CD8-positive, alpha-beta memory T cell (primary cell): ENCODE data around the gene PCED1A. TPM values are rescaled to one million over a fixed set of nuclear protein-coding genes. Genes with fewer than 3 reads are reported as not detected.

ENCODE experiments used
- CTCF ChIA-PET: fragments of 350-600 bp; sonication (Branson Sonifier 250); formaldehyde crosslinking; loops from one replicate; lab custom pipeline; 2021; ENCODE audit warnings: antibody characterized with exemption; lab: Charles Lee
- POLR2A ChIA-PET: fragments of 350-600 bp; sonication (Branson Sonifier 250); formaldehyde crosslinking; loops from one replicate; lab custom pipeline; 2021; ENCODE audit warnings: antibody characterized with exemption; lab: Charles Lee
- DNase-seq, 5 donors: peaks; one replicate each; pipeline versions ENCODE4 v3.0.0 to v3.0.0-alpha.2; 2020 to 2022; ENCODE audit warnings: mixed read lengths in 1 of 5
- H3K27ac ChIP-seq: one replicate; pipeline ENCODE4 v1.7.0; 2013; ENCODE audit warnings: low read depth, mild to moderate bottlenecking, low read length, moderate library complexity
- H3K27me3 ChIP-seq: 2 replicates; pipeline ENCODE4 v1.7.0; 2013; ENCODE audit warnings: low read length, mild to moderate bottlenecking; ENCODE audit not compliant: insufficient read depth, poor library complexity, severe bottlenecking
- H3K36me3 ChIP-seq: 2 replicates; pipeline ENCODE4 v1.7.0; 2013; ENCODE audit warnings: mild to moderate bottlenecking, low read length, moderate library complexity; ENCODE audit not compliant: insufficient read depth
- H3K4me1 ChIP-seq: 2 replicates; pipeline ENCODE4 v1.7.0; 2013; ENCODE audit warnings: mild to moderate bottlenecking, low read length, moderate library complexity; ENCODE audit not compliant: insufficient read depth
- H3K4me3 ChIP-seq: 2 replicates; pipeline ENCODE4 v1.7.0; 2013; ENCODE audit warnings: mild to moderate bottlenecking, low read length
- H3K9me3 ChIP-seq: 2 replicates; pipeline ENCODE4 v1.7.0; 2013; ENCODE audit warnings: mild to moderate bottlenecking, low read length
- H3K27ac Mint-ChIP-seq, 8 donors: one replicate each; pipeline ENCODE4 v1.8.0; 2020 to 2021; ENCODE audit warnings: mixed read lengths in 8 of 8, mild to moderate bottlenecking in 6 of 8, inconsistent platforms in 3 of 8, moderate library complexity in 3 of 8
- H3K27me3 Mint-ChIP-seq, 2 donors: one replicate each; pipeline ENCODE4 v1.8.0; 2020 to 2021; ENCODE audit warnings: mixed read lengths in 2 of 2, mild to moderate bottlenecking in 1 of 2, moderate library complexity in 1 of 2
- H3K36me3 Mint-ChIP-seq, 3 donors: one replicate each; pipeline ENCODE4 v1.8.0; 2020 to 2021; ENCODE audit warnings: mixed read lengths in 3 of 3, inconsistent platforms in 1 of 3, mild to moderate bottlenecking in 1 of 3
- H3K4me1 Mint-ChIP-seq, 3 donors: one replicate each; pipeline ENCODE4 v1.8.0; 2020 to 2021; ENCODE audit warnings: mixed read lengths in 3 of 3, inconsistent platforms in 1 of 3, mild to moderate bottlenecking in 1 of 3
- H3K4me3 Mint-ChIP-seq, 7 donors: one replicate each; pipeline ENCODE4 v1.8.0; 2020 to 2021; ENCODE audit warnings: mixed read lengths in 7 of 7, mild to moderate bottlenecking in 6 of 7, moderate library complexity in 4 of 7, inconsistent platforms in 2 of 7
- H3K9me3 Mint-ChIP-seq, 5 donors: one replicate each; pipeline ENCODE4 v1.8.0; 2020 to 2022; ENCODE audit warnings: mixed read lengths in 5 of 5, mild to moderate bottlenecking in 3 of 5, moderate library complexity in 2 of 5, inconsistent platforms in 1 of 5
- polyA plus RNA-seq: library from polyadenylated mRNA; unstranded; fragments of 300-500 nt; fragmentation: Illumina TruSeq; gene quantifications from one replicate; pipeline ENCODE4 v1.2.3, GENCODE V29; 2021
- total RNA-seq, 2 experiments: library from RNA; stranded (reverse); gene quantifications; one replicate each; pipeline ENCODE4 v1.2.3, GENCODE V29; 2021

Gene PCED1A
- total and polyA plus RNA-seq, 3 experiments from 2014 or later: 20.2 to 34.0 (median 30.8) TPM

DNA sequence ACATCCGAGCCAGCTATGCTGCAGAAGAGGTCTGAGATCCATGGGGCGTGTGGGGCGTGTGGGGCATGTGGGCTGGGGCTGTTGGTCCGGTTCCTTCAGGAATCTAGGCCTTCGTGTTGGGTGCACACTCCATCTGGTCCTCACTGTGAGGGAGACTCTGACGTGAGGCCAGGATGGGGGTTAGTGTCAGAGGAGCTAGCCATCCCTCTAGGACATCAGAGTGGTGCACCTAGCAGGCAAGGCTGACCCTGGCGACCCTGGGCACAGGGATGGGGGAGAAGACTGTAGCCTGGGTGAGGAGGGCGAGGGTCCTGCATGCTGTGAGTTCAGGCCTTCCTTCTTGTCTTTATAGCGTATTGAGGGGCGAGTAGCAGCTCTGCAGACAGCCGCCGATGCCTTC is 24.2 kb upstream of the PCED1A start:
- CTCF ChIA-PET: interaction anchor here (0.8 to 1.5 kb wide), 4 partner anchors 9 to 189 kb away, joined by 3 to 6 read pairs (median 4); no protein-coding TSS in a partner anchor
- Mint-ChIP-seq H3K4me3 (no peak overlapping the region), H3K4me1 (peaks cover 26 to 37% (median 35%) of the 10 kb centered on the region in 3 donors), H3K36me3 (peaks cover 6 to 44% (median 8%) of the 10 kb centered on the region in 3 donors), H3K9me3 (no peaks in the 10 kb centered on the region), H3K27me3 (no peaks in the 10 kb centered on the region), H3K27ac (peak overlapping the region in 2 of 8 donors; percentile 32 to 88)
- POLR2A ChIA-PET: no interaction called here
- no peaks in the 10 kb centered on the region for H3K27me3 ChIP-seq
- H3K4me1 ChIP-seq: peaks cover 25% of the 10 kb centered on the region
- no peaks in the 10 kb centered on the region for H3K9me3 ChIP-seq
- no peak overlapping the region for H3K4me3 ChIP-seq
- peaks cover 12% of the 10 kb centered on the region for H3K36me3 ChIP-seq
- H3K27ac ChIP-seq: no peak overlapping the region
- DNase-seq: no peak

DNA sequence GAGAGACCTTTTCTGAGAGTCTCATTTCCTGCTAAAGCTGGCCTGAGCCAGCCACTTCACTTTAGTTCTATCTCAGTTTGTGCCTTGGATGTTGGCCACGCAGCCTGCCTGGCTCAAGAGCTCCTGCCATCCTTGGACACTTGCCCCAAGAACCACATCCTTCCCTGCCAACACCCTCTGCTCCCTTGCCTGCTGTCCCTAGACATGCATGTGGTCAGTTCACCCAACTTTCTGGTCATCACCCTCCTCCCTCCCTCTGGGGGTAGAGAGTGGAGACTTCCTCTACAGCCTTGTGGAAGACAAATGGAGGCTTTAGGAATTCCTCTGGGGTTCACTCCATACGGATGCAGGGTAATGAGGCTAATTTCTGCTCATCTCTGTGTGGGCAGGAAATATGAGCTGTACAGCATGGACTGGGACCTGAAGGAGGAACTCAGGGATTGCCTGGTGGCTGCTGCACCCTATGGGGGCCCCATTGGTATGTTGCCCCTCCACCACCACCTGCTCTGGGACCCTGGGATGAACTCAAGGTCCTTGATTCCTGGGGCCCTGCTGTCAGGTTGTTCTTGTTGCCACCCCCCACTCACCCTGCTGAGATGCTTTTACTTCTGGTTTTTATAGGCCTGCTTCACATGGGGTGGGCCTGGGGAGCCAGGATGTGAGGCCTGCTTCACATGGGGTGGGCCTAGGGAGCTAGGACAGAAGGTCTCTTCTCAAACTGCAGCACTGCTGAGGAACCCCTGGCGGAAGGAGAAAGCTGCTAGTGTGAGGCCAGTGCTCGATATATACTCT is 19.1 kb upstream of the PCED1A start:
- no peak overlapping the region for H3K4me3 Mint-ChIP-seq
- Histone ChIP-seq H3K4me3 (no peak overlapping the region), H3K4me1 (no peaks in the 10 kb centered on the region), H3K27ac (no peak overlapping the region), H3K36me3 (peaks cover 12% of the 10 kb centered on the region), H3K9me3 (no peaks in the 10 kb centered on the region), H3K27me3 (no peaks in the 10 kb centered on the region)
- H3K27ac Mint-ChIP-seq: peak overlapping the region in 4 of 8 donors; percentile 13 to 93 (median 42)
- H3K9me3 Mint-ChIP-seq: no peaks in the 10 kb centered on the region
- H3K27me3 Mint-ChIP-seq: no peaks in the 10 kb centered on the region
- H3K36me3 Mint-ChIP-seq: peaks cover under 1 to 32% (median 6%) of the 10 kb centered on the region in 3 donors
- DNase-seq: no peak
- CTCF ChIA-PET: interaction anchor here (1.4 kb wide), 2 partner anchors 13 to 107 kb away, joined by 3 to 6 read pairs; partner anchors contain the start of gene PTPRA
- peaks cover 0 to 4% (median 2%) of the 10 kb centered on the region in 3 donors for H3K4me1 Mint-ChIP-seq
- POLR2A ChIA-PET: interaction anchor here (0.9 kb wide), 1 partner anchor 14 kb away, joined by 3 read pairs; the partner anchor contains the start of gene PTPRA

DNA sequence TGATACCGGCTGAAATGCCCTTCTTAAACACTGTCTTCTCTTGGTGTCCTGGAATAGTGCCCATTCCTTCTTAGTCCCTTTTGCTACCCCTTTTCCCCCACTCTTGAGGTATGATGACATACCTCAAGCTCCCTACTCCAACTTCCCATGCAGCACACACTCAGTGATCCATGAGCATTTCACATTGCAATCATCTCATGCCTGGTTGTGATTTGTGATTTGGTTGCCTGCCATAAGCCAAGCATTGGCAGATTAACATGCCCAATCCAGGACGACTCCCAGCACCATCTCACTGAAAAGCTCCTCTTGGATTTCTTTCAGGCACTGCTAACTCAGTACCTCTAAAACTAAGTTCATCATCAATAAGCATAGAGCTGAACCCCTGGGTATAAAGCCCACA is 18.1 kb upstream of the PCED1A start:
- no peak for DNase-seq
- Histone ChIP-seq H3K4me3 (no peak overlapping the region), H3K36me3 (peaks cover 12% of the 10 kb centered on the region), H3K27me3 (no peaks in the 10 kb centered on the region), H3K9me3 (no peaks in the 10 kb centered on the region), H3K27ac (no peak overlapping the region), H3K4me1 (no peaks in the 10 kb centered on the region)
- Mint-ChIP-seq H3K9me3 (no peaks in the 10 kb centered on the region), H3K27me3 (no peaks in the 10 kb centered on the region), H3K36me3 (peaks cover 0 to 24% (median 6%) of the 10 kb centered on the region in 3 donors), H3K4me3 (no peak overlapping the region), H3K27ac (peak overlapping the region in 2 of 8 donors; percentile 13 to 55), H3K4me1 (peaks cover 2 to 6% (median 6%) of the 10 kb centered on the region in 3 donors)
- ChIA-PET CTCF (interaction anchor here (1.4 kb wide), 2 partner anchors 14 to 107 kb away, joined by 3 to 6 read pairs; partner anchors contain the start of gene PTPRA), POLR2A (no interaction called here)

DNA sequence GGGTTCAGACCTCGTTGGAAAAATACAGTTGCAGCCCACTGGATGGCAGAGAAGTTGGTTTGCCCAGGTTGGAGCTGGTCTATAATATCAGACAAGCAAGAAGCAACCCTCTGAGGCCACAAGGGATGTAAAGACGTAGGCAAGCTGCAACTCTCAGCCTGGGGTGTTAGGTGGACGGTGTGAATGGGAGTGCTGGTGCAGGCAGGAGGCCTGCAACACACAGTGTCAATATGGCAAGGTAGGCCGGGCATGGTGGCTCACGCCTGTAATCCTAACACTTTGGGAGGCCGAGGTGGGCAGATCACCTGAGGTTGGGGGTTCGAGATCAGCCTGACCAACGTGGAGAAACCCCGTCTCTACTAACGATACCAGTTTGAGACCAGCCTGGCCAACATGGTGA is 10.6 kb upstream of the PCED1A start:
- H3K4me1 Mint-ChIP-seq: peaks cover 26 to 42% (median 27%) of the 10 kb centered on the region in 3 donors
- no peak for DNase-seq
- Histone ChIP-seq H3K4me3 (no peak overlapping the region), H3K27ac (no peak overlapping the region), H3K27me3 (no peaks in the 10 kb centered on the region), H3K4me1 (peaks cover 16% of the 10 kb centered on the region), H3K36me3 (no peaks in the 10 kb centered on the region), H3K9me3 (no peaks in the 10 kb centered on the region)
- peak overlapping the region in 6 of 8 donors; percentile 38 to 92 (median 79) for H3K27ac Mint-ChIP-seq
- ChIA-PET POLR2A (no interaction called here), CTCF (interaction anchor here (1.2 to 2.4 kb wide), 6 partner anchors 11 to 110 kb away, joined by 3 to 9 read pairs (median 4); partner anchors contain the start of genes PCED1A and VPS16)
- H3K9me3 Mint-ChIP-seq: no peaks in the 10 kb centered on the region
- H3K4me3 Mint-ChIP-seq: no peak overlapping the region
- H3K36me3 Mint-ChIP-seq: peaks cover 0 to 9% (median 0%) of the 10 kb centered on the region in 3 donors
- peaks cover 0 to 2% of the 10 kb centered on the region in 2 donors for H3K27me3 Mint-ChIP-seq

DNA sequence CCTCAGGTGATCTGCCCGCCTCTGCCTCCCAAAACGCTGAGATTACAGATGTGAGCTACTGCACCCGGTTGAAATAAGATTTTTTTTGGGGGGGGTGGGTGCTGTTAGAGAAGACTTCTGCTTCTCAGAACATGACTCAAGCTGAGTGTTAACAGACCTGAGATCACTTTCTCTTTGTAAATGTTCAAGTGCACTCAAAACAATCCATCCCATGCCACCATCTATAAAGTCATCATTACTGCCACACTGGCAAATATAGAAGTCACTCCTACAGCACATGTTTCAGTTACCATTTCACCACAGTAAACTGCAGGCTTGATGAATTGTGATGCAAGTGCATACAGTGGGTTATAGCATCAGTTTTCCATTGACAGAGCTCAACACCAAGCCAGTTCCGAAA is 9.1 kb upstream of the PCED1A start:
- ChIA-PET POLR2A (no interaction called here), CTCF (interaction anchor here (1.3 to 1.8 kb wide), 3 partner anchors 9 to 22 kb away, joined by 3 to 4 read pairs (median 4); partner anchors contain the start of genes PCED1A and VPS16)
- no peak overlapping the region for H3K27ac ChIP-seq
- Mint-ChIP-seq H3K9me3 (no peaks in the 10 kb centered on the region), H3K27me3 (peaks cover 0 to 2% of the 10 kb centered on the region in 2 donors), H3K4me1 (peaks cover 33 to 53% (median 36%) of the 10 kb centered on the region in 3 donors), H3K27ac (peak overlapping the region in 1 of 8 donors; percentile 36), H3K4me3 (no peak overlapping the region), H3K36me3 (peaks cover 0 to 9% (median 0%) of the 10 kb centered on the region in 3 donors)
- DNase-seq: no peak
- no peaks in the 10 kb centered on the region for H3K9me3 ChIP-seq
- H3K36me3 ChIP-seq: no peaks in the 10 kb centered on the region
- H3K4me1 ChIP-seq: peaks cover 16% of the 10 kb centered on the region
- no peak overlapping the region for H3K4me3 ChIP-seq
- no peaks in the 10 kb centered on the region for H3K27me3 ChIP-seq

DNA sequence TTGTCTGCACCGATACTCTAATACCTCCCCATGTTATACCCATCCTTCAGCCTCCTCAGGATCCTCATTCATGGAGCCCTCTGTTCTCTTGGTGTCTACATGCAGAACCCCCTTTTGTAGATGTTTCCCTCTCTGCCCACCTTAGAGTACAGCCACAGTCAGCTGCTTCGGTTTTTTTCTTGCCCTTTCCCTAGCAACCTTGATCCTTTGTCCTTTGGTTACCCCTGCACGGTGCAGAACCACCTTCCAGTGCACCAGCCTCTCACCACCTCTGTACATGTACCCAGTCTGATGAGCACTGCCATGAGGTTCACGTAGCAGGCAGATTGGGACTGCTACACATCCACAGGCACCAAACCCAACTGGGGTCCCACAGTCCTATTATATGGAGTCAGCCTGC is 7.3 kb upstream of the PCED1A start:
- CTCF ChIA-PET: no interaction called here
- Mint-ChIP-seq H3K9me3 (no peaks in the 10 kb centered on the region), H3K36me3 (peaks cover 0 to 10% (median 1%) of the 10 kb centered on the region in 3 donors), H3K27ac (peak overlapping the region in 1 of 8 donors; percentile 27), H3K27me3 (peaks cover 0 to 2% of the 10 kb centered on the region in 2 donors), H3K4me3 (no peak overlapping the region), H3K4me1 (peaks cover 34 to 60% (median 35%) of the 10 kb centered on the region in 3 donors)
- Histone ChIP-seq H3K9me3 (no peaks in the 10 kb centered on the region), H3K36me3 (no peaks in the 10 kb centered on the region), H3K4me3 (no peak overlapping the region), H3K27ac (no peak overlapping the region), H3K27me3 (no peaks in the 10 kb centered on the region), H3K4me1 (peaks cover 11% of the 10 kb centered on the region)
- no peak for DNase-seq
- POLR2A ChIA-PET: no interaction called here

DNA sequence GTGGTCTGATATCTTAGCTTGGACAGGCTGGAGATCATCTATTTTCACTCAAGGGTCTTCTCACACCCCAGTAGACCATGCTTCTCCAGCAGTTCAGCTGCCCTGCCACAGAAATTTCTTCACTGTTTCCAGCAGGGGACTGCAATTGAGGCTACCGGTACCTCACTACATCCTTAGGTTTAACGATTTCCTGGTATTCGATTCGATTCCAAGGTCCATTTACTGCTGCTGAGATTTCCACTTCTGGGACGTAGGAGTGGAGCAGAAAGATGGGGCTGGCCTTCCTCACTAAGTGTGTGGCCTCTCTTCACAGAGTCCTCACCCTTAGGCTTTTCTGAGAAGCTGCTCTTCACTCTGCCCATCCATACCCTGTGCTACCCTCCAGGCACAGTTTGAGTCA is 6.2 kb upstream of the PCED1A start:
- CTCF ChIA-PET: no interaction called here
- H3K9me3 Mint-ChIP-seq: no peaks in the 10 kb centered on the region
- H3K4me1 Mint-ChIP-seq: peaks cover 23 to 50% (median 24%) of the 10 kb centered on the region in 3 donors
- Histone ChIP-seq H3K27me3 (no peaks in the 10 kb centered on the region), H3K36me3 (no peaks in the 10 kb centered on the region), H3K4me3 (no peak overlapping the region), H3K9me3 (no peaks in the 10 kb centered on the region), H3K27ac (no peak overlapping the region), H3K4me1 (peaks cover 4% of the 10 kb centered on the region)
- H3K27ac Mint-ChIP-seq: peak overlapping the region in 2 of 8 donors; percentile 25 to 91
- H3K4me3 Mint-ChIP-seq: peak overlapping the region in 1 of 7 donors; percentile 39
- peaks cover 0 to 11% (median 1%) of the 10 kb centered on the region in 3 donors for H3K36me3 Mint-ChIP-seq
- no peak for DNase-seq
- POLR2A ChIA-PET: interaction anchor here (0.6 kb wide), 1 partner anchor 58 kb away, joined by 3 read pairs; no protein-coding TSS in a partner anchor
- H3K27me3 Mint-ChIP-seq: peaks cover 0 to 2% of the 10 kb centered on the region in 2 donors
